K562 (cell line): Measurements from ENCODE around the gene LRP10. TPM values are rescaled to one million over a fixed set of nuclear protein-coding genes. Genes with fewer than 3 reads are reported as not detected.

Experiments
- ARID1B ChIP-seq: fragments of 450-650 bp; IDR thresholded peaks from 2 replicates; pipeline ENCODE4 v1.6.1; 2016; ENCODE audit warnings: antibody characterized with exemption, mild to moderate bottlenecking, inconsistent platforms
- BRD9 ChIP-seq: fragments of 450-650 bp; IDR thresholded peaks from 2 replicates; pipeline ENCODE4 v1.6.1; 2018; ENCODE audit warnings: low read depth; ENCODE audit not compliant: partially characterized antibody
- DNMT1 ChIP-seq: fragments of 450-650 bp; IDR thresholded peaks from 2 replicates; pipeline ENCODE4 v1.6.1; 2016; ENCODE audit warnings: antibody characterized with exemption, mild to moderate bottlenecking
- ERF ChIP-seq: fragments of 450-650 bp; formaldehyde crosslinking; IDR thresholded peaks from 2 replicates; pipeline ENCODE4 v1.4.0; 2020; ENCODE audit warnings: mild to moderate bottlenecking, mixed read lengths
- ETS2 ChIP-seq: IDR thresholded peaks from 2 replicates; pipeline ENCODE4 v1.6.1; 2016; ENCODE audit warnings: borderline replicate concordance, missing genetic modification characterization, mild to moderate bottlenecking, moderate library complexity, missing compliant biosample characterization; ENCODE audit not compliant: poor library complexity, severe bottlenecking
- GABPB2 ChIP-seq: fragments of 250-450 bp; sonication (Bioruptor Pico); conservative IDR thresholded peaks from 2 replicates; pipeline ENCODE4 v1.5.1; 2021; ENCODE audit warnings: mild to moderate bottlenecking
- HDAC2 ChIP-seq: fragments of 450-650 bp; IDR thresholded peaks from 2 replicates; pipeline ENCODE4 v1.6.1; 2016; ENCODE audit warnings: mild to moderate bottlenecking
- KLF10 ChIP-seq: fragments of 250-450 bp; sonication (Bioruptor Pico); IDR thresholded peaks from 2 replicates; pipeline ENCODE4 v1.6.1; 2021; ENCODE audit warnings: matching md5 sums
- MCM2 ChIP-seq: fragments of 450-650 bp; IDR thresholded peaks from 2 replicates; pipeline ENCODE4 v1.6.1; 2017; ENCODE audit warnings: low read depth, mild to moderate bottlenecking
- PRMT5 ChIP-seq: sonication (generic); formaldehyde crosslinking; IDR thresholded peaks from 2 replicates; pipeline ENCODE4 v1.5.0; 2020; ENCODE audit warnings: missing genetic modification reagents
- RBM25 ChIP-seq: fragments of 200-400 bp; formaldehyde crosslinking; IDR thresholded peaks from 2 replicates; pipeline ENCODE4 v1.6.1; 2018; ENCODE audit warnings: low read length, low read depth, moderate library complexity; ENCODE audit not compliant: severe bottlenecking
- REST ChIP-seq, 2 experiments: fragments of 450-650 bp; formaldehyde crosslinking in 1 of 2; IDR thresholded peaks; 2 replicates each; pipeline versions ENCODE4 v1.4.0 to v1.6.1; 2014 to 2020; ENCODE audit warnings: mild to moderate bottlenecking in 2 of 2, borderline replicate concordance in 1 of 2, low read depth in 1 of 2
- RHOXF2B ChIP-seq: fragments of 250-450 bp; sonication (Bioruptor Pico); conservative IDR thresholded peaks from 2 replicates; pipeline ENCODE4 v1.5.1; 2021
- SUPT5H ChIP-seq: fragments of 450-650 bp; IDR thresholded peaks from 2 replicates; pipeline ENCODE4 v1.6.1; 2016
- ZBTB1 ChIP-seq: sonication (generic); formaldehyde crosslinking; IDR thresholded peaks from 2 replicates; pipeline ENCODE4 v1.8.1; 2023; ENCODE audit warnings: missing genetic modification reagents, low read depth, mild to moderate bottlenecking, borderline replicate concordance
- ZFPM2 ChIP-seq: fragments of 250-450 bp; sonication (Bioruptor Pico); IDR thresholded peaks from 2 replicates; pipeline ENCODE4 v1.5.1; 2022; ENCODE audit warnings: mild to moderate bottlenecking
- ZNF224 ChIP-seq: sonication (generic); formaldehyde crosslinking; IDR thresholded peaks from 2 replicates; pipeline ENCODE4 v1.8.0; 2022; ENCODE audit warnings: mild to moderate bottlenecking, missing genetic modification reagents
- ZNF253 ChIP-seq: fragments of 250-450 bp; sonication (Bioruptor Pico); conservative IDR thresholded peaks from 2 replicates; pipeline ENCODE4 v1.6.1; 2021; ENCODE audit warnings: mild to moderate bottlenecking
- ZNF766 ChIP-seq: fragments of 200-800 bp; sonication (Bioruptor generic); conservative IDR thresholded peaks from 2 replicates; pipeline ENCODE4 v1.6.1; 2016; ENCODE audit warnings: missing genetic modification characterization, missing compliant biosample characterization
- polyA plus RNA-seq, 8 experiments: library from polyadenylated mRNA; depleted of rRNA in 4 of 8; stranded (reverse) in 5 of 8; unstranded in 3 of 8; fragments of >200 nt; fragmentation: Nextera tagmentation in 2 of 8; fragmentation: Illumina TruSeq in 1 of 8; extraction: Ambion mirVana in 2 of 8; extraction: Trizol in 1 of 8; gene quantifications; 2 replicates each; pipeline versions ENCODE4 v1.2.1 to v1.2.3, GENCODE V29; 2011 to 2014; ENCODE audit warnings: inconsistent platforms in 1 of 8, missing spikeins in 1 of 8
- total RNA-seq, 7 experiments: library from RNA; depleted of rRNA in 6 of 7; stranded (reverse); fragments of >200 nt in 6 of 7; fragmentation: Illumina TruSeq in 2 of 7; extraction: Trizol in 2 of 7; gene quantifications; 2 replicates each; pipeline versions ENCODE4 v1.2.1 to v1.2.3, GENCODE V29; 2011 to 2021; ENCODE audit warnings: low replicate concordance in 1 of 7
- TF ChIP-seq, protein P1 (sequence below): fragments of 250-450 bp; sonication (Bioruptor Pico); IDR thresholded peaks from 2 replicates; pipeline ENCODE4 v1.5.0; 2020; ENCODE audit warnings: mild to moderate bottlenecking, borderline replicate concordance

LRP10 gene
- total and polyA plus RNA-seq, 9 of the 15 experiments (the other 6 are each of a cell fraction or from before 2014, with no cell fraction given): 1.3 to 45.5 (median 10.9) TPM

- TF ChIP-seq REST (IDR thresholded peaks at IDR 0.05; ENCODE audit: borderline replicate concordance): no peak
- TF ChIP-seq REST (CRISPR knock-in tag; IDR thresholded peaks at IDR 0.05; ENCODE audit: low read depth): no peak
- no peak for TF ChIP-seq KLF10 (CRISPR knock-in tag)
- TF ChIP-seq PRMT5 (CRISPR knock-in tag): no peak
- peak; percentile 83 for TF ChIP-seq ZNF766 (CRISPR knock-in tag)
- TF ChIP-seq BRD9: no peak
- TF ChIP-seq RBM25: no peak
- TF ChIP-seq SUPT5H: peak; percentile 87
- TF ChIP-seq ZFPM2 (CRISPR knock-in tag): no peak
- no peak for TF ChIP-seq ZNF253 (CRISPR knock-in tag)
- TF ChIP-seq ETS2: no peak
- no peak for TF ChIP-seq RHOXF2B (CRISPR knock-in tag)
- no peak for TF ChIP-seq MCM2
- TF ChIP-seq GABPB2 (CRISPR knock-in tag): no peak
- TF ChIP-seq ZNF224: no peak
- TF ChIP-seq HDAC2: no peak
- no peak for TF ChIP-seq DNMT1
- TF ChIP-seq, protein P1, sequence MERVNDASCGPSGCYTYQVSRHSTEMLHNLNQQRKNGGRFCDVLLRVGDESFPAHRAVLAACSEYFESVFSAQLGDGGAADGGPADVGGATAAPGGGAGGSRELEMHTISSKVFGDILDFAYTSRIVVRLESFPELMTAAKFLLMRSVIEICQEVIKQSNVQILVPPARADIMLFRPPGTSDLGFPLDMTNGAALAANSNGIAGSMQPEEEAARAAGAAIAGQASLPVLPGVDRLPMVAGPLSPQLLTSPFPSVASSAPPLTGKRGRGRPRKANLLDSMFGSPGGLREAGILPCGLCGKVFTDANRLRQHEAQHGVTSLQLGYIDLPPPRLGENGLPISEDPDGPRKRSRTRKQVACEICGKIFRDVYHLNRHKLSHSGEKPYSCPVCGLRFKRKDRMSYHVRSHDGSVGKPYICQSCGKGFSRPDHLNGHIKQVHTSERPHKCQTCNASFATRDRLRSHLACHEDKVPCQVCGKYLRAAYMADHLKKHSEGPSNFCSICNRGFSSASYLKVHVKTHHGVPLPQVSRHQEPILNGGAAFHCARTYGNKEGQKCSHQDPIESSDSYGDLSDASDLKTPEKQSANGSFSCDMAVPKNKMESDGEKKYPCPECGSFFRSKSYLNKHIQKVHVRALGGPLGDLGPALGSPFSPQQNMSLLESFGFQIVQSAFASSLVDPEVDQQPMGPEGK (CRISPR knock-in tag): no peak
- no peak for TF ChIP-seq ZBTB1 (CRISPR knock-in tag)
- 0 out of 2 replicates have a peak, but pooled peaks have one; percentile 14 for TF ChIP-seq ARID1B
- 0 out of 2 replicates have a peak, but pooled peaks have one; percentile 45 for TF ChIP-seq ERF
Measured at GRCh38 chr14:22829661-22830442, 41.7 kb upstream of the LRP10 start, which contains the start of gene MRPL52 (continued).
